H1 (cell line): Measurements from ENCODE around the gene LIPE. TPM values are rescaled to one million over a fixed set of nuclear protein-coding genes. Genes with fewer than 3 reads are reported as not detected.

Experiments
- CTCF ChIA-PET: fragments of 300-600 bp; sonication (Branson Sonifier 250); formaldehyde crosslinking; loops from one replicate; lab custom pipeline; 2021; ENCODE audit not compliant: partially characterized antibody; lab: Charles Lee
- POLR2A ChIA-PET: fragments of 300-600 bp; sonication (Branson Sonifier 250); formaldehyde crosslinking; loops from one replicate; lab custom pipeline; 2021; ENCODE audit warnings: inconsistent platforms; ENCODE audit not compliant: partially characterized antibody; lab: Charles Lee
- DNase-seq, 2 experiments: peaks; one replicate each; pipeline versions ENCODE4 v3.0.0 to v3.0.0-alpha.2; 2010 to 2022; ENCODE audit warnings: low spot score in 2 of 2, low read depth in 1 of 2, mixed read lengths in 1 of 2
- FAIRE-seq: peaks from 2 replicates; lab custom pipeline; 2011; peaks lifted over from hg19 to GRCh38; lab: Jason Lieb, UNC
- H2AFZ ChIP-seq: 2 replicates; pipeline ENCODE4 v1.8.1; 2012; ENCODE audit warnings: low read length, inconsistent platforms
- H2AK5ac ChIP-seq: 2 replicates; pipeline ENCODE4 v1.6.1; 2013; ENCODE audit warnings: low read depth, low read length
- H2BK120ac ChIP-seq: replicated peaks from 2 replicates; pipeline ENCODE3; 2013; ENCODE audit warnings: low read depth, low read length, inconsistent platforms
- H2BK12ac ChIP-seq: 2 replicates; pipeline ENCODE4 v1.6.1; 2013; ENCODE audit warnings: low read depth, low read length
- H2BK15ac ChIP-seq: 2 replicates; pipeline ENCODE4 v1.6.1; 2013; ENCODE audit warnings: low read length
- H2BK20ac ChIP-seq: 2 replicates; pipeline ENCODE4 v1.6.1; 2013; ENCODE audit warnings: low read length
- H2BK5ac ChIP-seq: 2 replicates; pipeline ENCODE4 v1.6.1; 2013; ENCODE audit warnings: low read depth, low read length
- H3K14ac ChIP-seq: 2 replicates; pipeline ENCODE4 v1.6.1; 2013; ENCODE audit warnings: inconsistent platforms; ENCODE audit not compliant: insufficient read length
- H3K18ac ChIP-seq: 2 replicates; pipeline ENCODE4 v1.6.1; 2013; ENCODE audit warnings: low read length; ENCODE audit errors: extremely low read depth
- H3K23ac ChIP-seq: 2 replicates; pipeline ENCODE4 v1.6.1; 2013; ENCODE audit warnings: inconsistent platforms; ENCODE audit not compliant: insufficient read length
- H3K23me2 ChIP-seq: 2 replicates; pipeline ENCODE4 v1.6.1; 2013; ENCODE audit warnings: low read depth, low read length
- H3K27ac ChIP-seq: 2 replicates; pipeline ENCODE4 v1.6.1; 2011; ENCODE audit warnings: low read depth, low read length, inconsistent platforms
- H3K27me3 ChIP-seq, 4 experiments: replicated peaks in 1 of 4; 1 replicate in 1 of 4; 2 replicates in 3 of 4; pipeline versions ENCODE4 v1.6.1 to v1.8.1; 2011 to 2013; ENCODE audit warnings: low read length in 3 of 4, mild to moderate bottlenecking in 3 of 4, inconsistent platforms in 2 of 4, mixed read lengths in 2 of 4, moderate library complexity in 1 of 4; ENCODE audit not compliant: control insufficient read depth in 3 of 4, insufficient read depth in 3 of 4; ENCODE audit errors: extremely low read depth in 1 of 4
- H3K36me3 ChIP-seq, 4 experiments: 2 replicates each; pipeline versions ENCODE4 v1.6.1 to v1.8.1; 2011 to 2013; ENCODE audit warnings: mild to moderate bottlenecking in 4 of 4, low read length in 3 of 4, moderate library complexity in 2 of 4, control low read depth in 1 of 4, inconsistent platforms in 1 of 4; ENCODE audit not compliant: insufficient read depth in 4 of 4, control insufficient read depth in 2 of 4
- H3K4ac ChIP-seq: replicated peaks from 2 replicates; pipeline ENCODE3; 2013; ENCODE audit warnings: low read length, low read depth, mixed read lengths, inconsistent platforms; ENCODE audit not compliant: insufficient read length
- H3K4me1 ChIP-seq, 4 experiments: replicated peaks in 1 of 4; 1 replicate in 1 of 4; 2 replicates in 3 of 4; pipeline versions ENCODE4 v1.6.1 to v1.8.1; 2011 to 2013; ENCODE audit warnings: low read length in 3 of 4, inconsistent platforms in 2 of 4, mixed read lengths in 1 of 4; ENCODE audit not compliant: insufficient read depth in 4 of 4, control insufficient read depth in 3 of 4
- H3K4me2 ChIP-seq, 2 experiments: 2 replicates each; pipeline versions ENCODE4 v1.6.1 to v1.8.1; 2011 to 2013; ENCODE audit warnings: low read depth in 2 of 2, low read length in 2 of 2, control low read depth in 1 of 2, inconsistent platforms in 1 of 2, mild to moderate bottlenecking in 1 of 2; ENCODE audit not compliant: insufficient read depth in 1 of 2
- H3K4me3 ChIP-seq, 4 experiments: fragments of 200-600, 300-600 bp in 1 of 4; sonication (generic), shearing (Covaris generic), sonication (Bioruptor Twin) in 1 of 4; 2 replicates each; pipeline versions ENCODE4 v1.5.1 to v1.8.1; 2011 to 2016; ENCODE audit warnings: low read length in 4 of 4, low read depth in 3 of 4, control low read depth in 2 of 4, inconsistent platforms in 2 of 4, mild to moderate bottlenecking in 2 of 4, mixed read lengths in 1 of 4, moderate library complexity in 1 of 4; ENCODE audit not compliant: insufficient read depth in 2 of 4; ENCODE audit errors: extremely low read depth in 1 of 4
- H3K56ac ChIP-seq: replicated peaks from 2 replicates; pipeline ENCODE3; 2013; ENCODE audit warnings: low read depth, mild to moderate bottlenecking, mixed read lengths, low read length, inconsistent platforms; ENCODE audit not compliant: insufficient read length
- H3K79me1 ChIP-seq: 2 replicates; pipeline ENCODE4 v1.6.1; 2013; ENCODE audit warnings: low read depth, low read length, control low read depth
- H3K79me2 ChIP-seq, 2 experiments: 2 replicates each; pipeline versions ENCODE4 v1.6.1 to v1.8.1; 2012 to 2013; ENCODE audit warnings: low read length in 2 of 2, mild to moderate bottlenecking in 2 of 2, inconsistent platforms in 1 of 2; ENCODE audit not compliant: insufficient read depth in 2 of 2, control insufficient read depth in 1 of 2
- H3K9ac ChIP-seq, 4 experiments: replicated peaks in 1 of 4; 1 replicate in 1 of 4; 2 replicates in 3 of 4; pipeline versions ENCODE4 v1.6.1 to v1.8.1; 2011 to 2013; ENCODE audit warnings: low read depth in 3 of 4, low read length in 3 of 4, control low read depth in 2 of 4, mild to moderate bottlenecking in 2 of 4, moderate library complexity in 2 of 4, inconsistent platforms in 1 of 4; ENCODE audit errors: extremely low read depth in 1 of 4
- H3K9me3 ChIP-seq, 2 experiments: 2 replicates each; pipeline versions ENCODE4 v1.6.1 to v1.8.1; 2012 to 2013; ENCODE audit warnings: mild to moderate bottlenecking in 2 of 2, moderate library complexity in 2 of 2, control low read depth in 1 of 2, inconsistent platforms in 1 of 2, low read depth in 1 of 2, low read length in 1 of 2, mixed read lengths in 1 of 2; ENCODE audit not compliant: insufficient read depth in 2 of 2
- H4K20me1 ChIP-seq, 2 experiments: replicated peaks in 1 of 2; 2 replicates each; pipeline versions ENCODE3 to v1.8.1; 2011 to 2013; ENCODE audit warnings: inconsistent platforms in 2 of 2, low read length in 2 of 2, mild to moderate bottlenecking in 1 of 2; ENCODE audit not compliant: insufficient read depth in 2 of 2, control insufficient read depth in 1 of 2
- H4K5ac ChIP-seq: 2 replicates; pipeline ENCODE4 v1.6.1; 2013; ENCODE audit warnings: low read length, low read depth, mixed read lengths, inconsistent platforms; ENCODE audit not compliant: insufficient read length
- H4K8ac ChIP-seq: 2 replicates; pipeline ENCODE4 v1.8.0; 2013; ENCODE audit warnings: mild to moderate bottlenecking, moderate library complexity, low read length, inconsistent platforms; ENCODE audit not compliant: insufficient read depth; ENCODE audit errors: extremely low read depth
- H4K91ac ChIP-seq: replicated peaks from 2 replicates; pipeline ENCODE3; 2013; ENCODE audit warnings: low read length, mixed read lengths, inconsistent platforms; ENCODE audit not compliant: insufficient read length
- BRCA1 ChIP-seq: IDR thresholded peaks from 2 replicates; pipeline ENCODE4 v1.6.1; 2012; ENCODE audit warnings: low read depth, low read length, improper control_type of control experiment
- CTBP2 ChIP-seq: IDR thresholded peaks from 2 replicates; pipeline ENCODE4 v1.7.0; 2011; ENCODE audit warnings: borderline replicate concordance, mild to moderate bottlenecking, moderate library complexity, mixed read lengths, low read length; ENCODE audit not compliant: insufficient read depth, insufficient read length
- JUND ChIP-seq: IDR thresholded peaks from 2 replicates; pipeline ENCODE4 v1.6.1; 2011; ENCODE audit warnings: mild to moderate bottlenecking, improper control_type of control experiment, low read length
- RBBP5 ChIP-seq: IDR thresholded peaks from 2 replicates; pipeline ENCODE4 v1.7.1; 2012; ENCODE audit warnings: low read depth, mild to moderate bottlenecking, inconsistent platforms, low read length, moderate library complexity, borderline replicate concordance
- RNF2 ChIP-seq: fragments of 200-900, 300-1000 bp; sonication (generic); IDR thresholded peaks from 2 replicates; pipeline ENCODE4 v1.7.1; 2016; ENCODE audit warnings: borderline replicate concordance, low read depth, mild to moderate bottlenecking, antibody characterized with exemption, low read length; ENCODE audit not compliant: poor library complexity, severe bottlenecking; ENCODE audit errors: missing control alignments
- SIRT6 ChIP-seq: IDR thresholded peaks from one replicate; pipeline ENCODE4 v1.7.1; 2012; ENCODE audit warnings: low read length, inconsistent platforms
- TBP ChIP-seq: IDR thresholded peaks from 2 replicates; pipeline ENCODE4 v1.6.1; 2011; ENCODE audit warnings: low read depth, low read length, improper control_type of control experiment
- ZNF274 ChIP-seq: IDR thresholded peaks from 2 replicates; pipeline ENCODE4 v1.7.0; 2012; ENCODE audit warnings: low read length, borderline replicate concordance; ENCODE audit errors: extremely low read depth
- WGBS, 2 experiments: shearing (Covaris generic) in 1 of 2; methylation state at CpG; one replicate each; pipeline versions ENCODE4 v1.1.6 to v1.1.7; 2013 to 2015; ENCODE audit warnings: low lambda C conversion rate in 2 of 2, mixed read lengths in 2 of 2, inconsistent platforms in 1 of 2, low coverage in 1 of 2, missing lambda C conversion rate in 1 of 2; ENCODE audit not compliant: insufficient replicate concordance in 2 of 2, insufficient coverage in 1 of 2, insufficient read length in 1 of 2; ENCODE audit errors: extremely low coverage in 1 of 2, missing lambda C conversion rate in 1 of 2; 5-methylcytosine and 5-hydroxymethylcytosine counted together
- polyA plus RNA-seq, 7 experiments: library from polyadenylated mRNA; depleted of rRNA in 3 of 7; stranded (reverse) in 5 of 7; unstranded in 2 of 7; fragments of >200 nt in 5 of 7; fragments of 200-250 nt in 2 of 7; gene quantifications; 1 replicate in 5 of 7; 2 replicates in 1 of 7; 4 replicates in 1 of 7; pipeline versions ENCODE4 v1.2.1 to v1.2.3, GENCODE V29; 2011 to 2013; ENCODE audit warnings: missing spikeins in 2 of 7, mixed read lengths in 2 of 7
- total RNA-seq: library from RNA; stranded (reverse); fragmentation: NEBNext Ultra II Directional; extraction: Animal tissue kit (Norgen Biotek cat#: 25700); gene quantifications from 2 replicates; pipeline ENCODE4 v1.2.1, GENCODE V29; 2021

LIPE gene
- total and polyA plus RNA-seq, 2 of the 8 experiments (the other 6 are each of a cell fraction or from before 2014, with no cell fraction given), result 8.7 to 15.9 TPM

DNA sequence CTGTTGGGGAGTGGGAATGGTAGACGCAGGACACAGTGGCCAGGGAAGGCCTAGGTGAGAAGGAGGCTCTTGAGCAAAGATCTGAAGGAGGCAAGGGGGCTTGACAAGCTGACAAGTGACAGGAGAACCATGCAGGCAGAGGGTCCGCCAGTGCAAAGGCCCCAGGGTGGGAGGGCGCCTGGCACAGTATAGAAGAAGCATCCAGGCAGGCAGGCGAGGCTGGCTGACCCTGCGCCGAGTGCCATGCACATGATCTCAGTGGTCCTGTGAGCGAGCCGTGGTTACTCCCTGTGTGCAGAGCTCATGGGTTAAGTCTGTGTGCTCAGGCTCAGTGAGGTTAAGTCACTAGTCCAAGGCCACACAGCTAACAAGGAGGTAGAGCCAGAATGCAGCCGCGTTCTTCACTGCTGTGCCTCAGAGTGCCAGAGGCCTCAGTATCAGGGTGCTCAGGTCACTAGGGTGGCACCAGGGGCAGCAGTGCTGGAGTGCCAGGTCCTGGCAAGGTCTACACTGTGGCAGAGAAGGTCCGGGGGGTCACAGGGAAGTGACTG is 52.3 kb downstream of the LIPE start:
- POLR2A ChIA-PET, result interaction anchor here (2.2 kb wide), 1 partner anchor 21 kb away, joined by 5 read pairs; no protein-coding TSS in a partner anchor
- no peak overlapping the region for H2BK20ac ChIP-seq
- H4K91ac ChIP-seq, result no peak overlapping the region
- H3K9me3 ChIP-seq, result no peaks in the 10 kb centered on the region
- H3K4me3 ChIP-seq, result no peak overlapping the region
- H3K27me3 ChIP-seq, result no peaks in the 10 kb centered on the region; a peak in 1 of 7 replicates
- H3K9ac ChIP-seq, result no peak overlapping the region
- H3K36me3 ChIP-seq, result peaks cover 0 to 7% (median 0%) of the 10 kb centered on the region in 4 experiments; a peak in 3 of 8 replicates
- H2BK12ac ChIP-seq, result no peak overlapping the region
- DNase-seq (no peak), FAIRE-seq (no peak)
- no peak overlapping the region for H3K23ac ChIP-seq
- TF ChIP-seq JUND (no peak), BRCA1 (no peak), SIRT6 (no peak), ZNF274 (no peak), RNF2 (no peak), CTBP2 (no peak), RBBP5 (no peak), TBP (no peak)
- CTCF ChIA-PET, result no interaction called here
- no peak overlapping the region for H2AFZ ChIP-seq
- H3K79me2 ChIP-seq, result no peaks in the 10 kb centered on the region
- H2BK5ac ChIP-seq, result peak overlapping the region; percentile 37; the same call in 1 of the 2 replicates
- H2BK15ac ChIP-seq, result no peak overlapping the region
- no peak overlapping the region for H3K56ac ChIP-seq
- no peaks in the 10 kb centered on the region; the same call in 1 of the 2 replicates for H3K79me1 ChIP-seq
- H3K4me1 ChIP-seq, result peaks cover 6 to 15% (median 8%) of the 10 kb centered on the region in 4 experiments
- no peak overlapping the region for H3K4ac ChIP-seq
- H4K8ac ChIP-seq, result no peak overlapping the region
- H3K4me2 ChIP-seq, result no peak overlapping the region
- no peak overlapping the region for H2AK5ac ChIP-seq
- H3K27ac ChIP-seq, result no peak overlapping the region
- H3K14ac ChIP-seq, result no peak overlapping the region
- no peak overlapping the region for H3K18ac ChIP-seq
- no peaks in the 10 kb centered on the region for H4K20me1 ChIP-seq
- 99% methylated on average over 9 of the region's 11 CpGs; no CpG with 5 or more reads in 1 of the 2 experiments for WGBS, 2 experiments
- H3K23me2 ChIP-seq, result no peaks in the 10 kb centered on the region; the same call in 1 of the 2 replicates
- no peak overlapping the region for H4K5ac ChIP-seq
- H2BK120ac ChIP-seq, result no peak overlapping the region
